Measurements from ENCODE around the gene ALG14. TPM values are rescaled to one million over a fixed set of nuclear protein-coding genes. Genes with fewer than 3 reads are reported as not detected.

Gene ALG14
- total RNA-seq, 1 experiment from 2014 or later = 4.7 TPM

- no peak for DNase-seq (ENCODE audit: low read depth, low spot score)
- in situ Hi-C loops (cut with HindIII; ENCODE audit: low pct_unique_long_range_greater_than_20kb, low sequenced_read_pairs) = no loop called here
Observed at GRCh38 chr1:94934551-94934950, 138.2 kb downstream of the ALG14 start.

GRCh38 chr1:94931254-94931841 lies 141.4 kb downstream of the ALG14 start:
- DNase-seq (ENCODE audit: low read depth, low spot score) = no peak
- in situ Hi-C loops (cut with HindIII; ENCODE audit: low pct_unique_long_range_greater_than_20kb, low sequenced_read_pairs) = no loop called here

GRCh38 chr1:94929351-94930217 lies 143.2 kb downstream of the ALG14 start:
- no peak for DNase-seq (ENCODE audit: low read depth, low spot score)
- in situ Hi-C loops (cut with HindIII; ENCODE audit: low pct_unique_long_range_greater_than_20kb, low sequenced_read_pairs) = no loop called here

- no peak for DNase-seq (ENCODE audit: low read depth, low spot score)
- in situ Hi-C loops (cut with HindIII; ENCODE audit: low pct_unique_long_range_greater_than_20kb, low sequenced_read_pairs) = no loop called here
Observed at GRCh38 chr1:94928293-94928939, 144.3 kb downstream of the ALG14 start.

GRCh38 chr1:94927405-94928175 lies 145.2 kb downstream of the ALG14 start:
- in situ Hi-C loops (cut with HindIII; ENCODE audit: low pct_unique_long_range_greater_than_20kb, low sequenced_read_pairs) = no loop called here
- peak; percentile 41 for DNase-seq (ENCODE audit: low read depth, low spot score)

GRCh38 chr1:94926915-94927404 lies 145.8 kb downstream of the ALG14 start, which contains the start of gene CNN3:
Gene CNN3, minus strand, starts transcription at chr1:94927110. Its CDS starts 216 bp downstream, at chr1:94926894.
- peak; percentile 74 for DNase-seq (ENCODE audit: low read depth, low spot score)
- in situ Hi-C loops (cut with HindIII; ENCODE audit: low pct_unique_long_range_greater_than_20kb, low sequenced_read_pairs) = no loop called here

- peak; percentile 38 for DNase-seq (ENCODE audit: low read depth, low spot score)
- in situ Hi-C loops (cut with HindIII; ENCODE audit: low pct_unique_long_range_greater_than_20kb, low sequenced_read_pairs) = no loop called here
Observed at GRCh38 chr1:94926126-94926914, 146.4 kb downstream of the ALG14 start.

- DNase-seq (ENCODE audit: low read depth, low spot score) = peak; percentile 90
- in situ Hi-C loops (cut with HindIII; ENCODE audit: low pct_unique_long_range_greater_than_20kb, low sequenced_read_pairs) = no loop called here
Observed at GRCh38 chr1:94925561-94926125, 147.1 kb downstream of the ALG14 start.

- in situ Hi-C loops (cut with HindIII; ENCODE audit: low pct_unique_long_range_greater_than_20kb, low sequenced_read_pairs) = no loop called here
Observed at GRCh38 chr1:94925004-94925403, 147.7 kb downstream of the ALG14 start.

More at GRCh38 chr1:94925004-94925403, 147.7 kb downstream of the ALG14 start:
- no peak for DNase-seq (ENCODE audit: low read depth, low spot score)

Other genes with a start within 250 kb of the ALG14 start
- 87.8 and 92.9 TPM in 2 replicates for gene CNN3, start 145.8 kb downstream of the ALG14 start, total RNA-seq (2014; rRNA removed; shearing (Covaris generic))
- 24.6 and 24.8 TPM in 2 replicates for gene TLCD4, start 44.4 kb upstream of the ALG14 start, total RNA-seq (2014; rRNA removed; shearing (Covaris generic))
- gene RWDD3, start 161.3 kb upstream of the ALG14 start, total RNA-seq (2014; rRNA removed; shearing (Covaris generic)) = 19.9 and 24.8 TPM in 2 replicates

All from SK-MEL-5 (cell line).